Trophoblast cell (in vitro differentiated cells and primary cell): Measurements from ENCODE around the gene EIF4G3.

Source experiments
- DNase-seq, 2 donors: peaks; one replicate each; pipeline ENCODE4 v3.0.0-alpha.2; 2016
- H2AFZ ChIP-seq: 2 replicates; pipeline ENCODE4 v1.6.1; 2013; ENCODE audit warnings: low read length, moderate library complexity, mild to moderate bottlenecking; ENCODE audit not compliant: insufficient read depth, poor library complexity
- H2AK5ac ChIP-seq: 2 replicates; pipeline ENCODE4 v1.6.1; 2013; ENCODE audit warnings: mild to moderate bottlenecking, low read length
- H2BK120ac ChIP-seq: 2 replicates; pipeline ENCODE4 v1.6.1; 2013; ENCODE audit warnings: low read length, mild to moderate bottlenecking, moderate library complexity; ENCODE audit not compliant: insufficient read depth, poor library complexity
- H2BK12ac ChIP-seq: 2 replicates; pipeline ENCODE4 v1.6.1; 2013; ENCODE audit warnings: mild to moderate bottlenecking, low read length, moderate library complexity
- H2BK5ac ChIP-seq: 2 replicates; pipeline ENCODE4 v1.6.1; 2013; ENCODE audit warnings: low read length, low read depth, moderate library complexity, mild to moderate bottlenecking; ENCODE audit not compliant: poor library complexity
- H3K14ac ChIP-seq: 2 replicates; pipeline ENCODE4 v1.6.1; 2013; ENCODE audit warnings: mild to moderate bottlenecking, low read length
- H3K18ac ChIP-seq: 2 replicates; pipeline ENCODE4 v1.6.1; 2013; ENCODE audit warnings: mild to moderate bottlenecking, low read length
- H3K23ac ChIP-seq: 2 replicates; pipeline ENCODE4 v1.6.1; 2013; ENCODE audit warnings: low read length
- H3K27ac ChIP-seq: 2 replicates; pipeline ENCODE4 v1.5.1; 2013; ENCODE audit warnings: low read depth, mild to moderate bottlenecking, inconsistent platforms, low read length, moderate library complexity
- H3K27me3 ChIP-seq: 2 replicates; pipeline ENCODE4 v1.6.1; 2013; ENCODE audit warnings: inconsistent platforms, mild to moderate bottlenecking, low read length, moderate library complexity; ENCODE audit not compliant: insufficient read depth
- H3K36me3 ChIP-seq, 2 experiments: 1 replicate in 1 of 2; 2 replicates in 1 of 2; pipeline ENCODE4 v1.6.1; 2013; ENCODE audit warnings: low read length in 2 of 2, mild to moderate bottlenecking in 2 of 2, moderate library complexity in 1 of 2; ENCODE audit not compliant: insufficient read depth in 2 of 2, control insufficient read depth in 1 of 2
- H3K4ac ChIP-seq: 2 replicates; pipeline ENCODE4 v1.6.1; 2013; ENCODE audit warnings: low read depth, mild to moderate bottlenecking, low read length, moderate library complexity
- H3K4me1 ChIP-seq, 2 experiments: 1 replicate in 1 of 2; 2 replicates in 1 of 2; pipeline ENCODE4 v1.6.1; 2013; ENCODE audit warnings: low read length in 2 of 2, mild to moderate bottlenecking in 2 of 2, moderate library complexity in 1 of 2; ENCODE audit not compliant: insufficient read depth in 2 of 2, control insufficient read depth in 1 of 2
- H3K4me2 ChIP-seq: 2 replicates; pipeline ENCODE4 v1.6.1; 2013; ENCODE audit warnings: inconsistent platforms, mild to moderate bottlenecking, low read length, moderate library complexity
- H3K4me3 ChIP-seq: 2 replicates; pipeline ENCODE4 v1.5.1; 2013; ENCODE audit warnings: mild to moderate bottlenecking, low read depth, low read length, inconsistent platforms
- H3K79me1 ChIP-seq: one replicate; pipeline ENCODE4 v1.6.1; 2013; ENCODE audit warnings: low read length
- H3K79me2 ChIP-seq: 2 replicates; pipeline ENCODE4 v1.6.1; 2013; ENCODE audit warnings: low read length, mild to moderate bottlenecking; ENCODE audit not compliant: control insufficient read depth, insufficient read depth, poor library complexity
- H3K9ac ChIP-seq: 2 replicates; pipeline ENCODE4 v1.6.1; 2013; ENCODE audit warnings: mild to moderate bottlenecking, low read length
- H3K9me3 ChIP-seq: 2 replicates; pipeline ENCODE4 v1.6.1; 2013; ENCODE audit warnings: low read depth, mild to moderate bottlenecking, control low read depth, inconsistent platforms, low read length; ENCODE audit not compliant: insufficient read depth
- H4K12ac ChIP-seq: 2 replicates; pipeline ENCODE4 v1.6.1; 2013; ENCODE audit warnings: low read depth, mild to moderate bottlenecking, low read length, moderate library complexity
- H4K8ac ChIP-seq: 2 replicates; pipeline ENCODE4 v1.6.1; 2013; ENCODE audit warnings: low read depth, mild to moderate bottlenecking, low read length, moderate library complexity
- H4K91ac ChIP-seq: one replicate; pipeline ENCODE4 v1.6.1; 2013; ENCODE audit warnings: low read depth, mild to moderate bottlenecking, low read length, moderate library complexity
- WGBS: extraction: QIAGEN DNeasy Blood & Tissue Kit; methylation state at CpG from one replicate; pipeline ENCODE4 v1.1.7; 2013; ENCODE audit warnings: missing lambda C conversion rate; ENCODE audit not compliant: insufficient read length, insufficient coverage; ENCODE audit errors: extremely low coverage; 5-methylcytosine and 5-hydroxymethylcytosine counted together

Gene EIF4G3

GRCh38 chr1:21149855-21150432 is 26.8 kb downstream of the EIF4G3 start:
- peaks cover 7 to 9% of the 10 kb centered on the region in 2 experiments for H3K36me3 ChIP-seq
- H4K91ac ChIP-seq, result no peak overlapping the region
- H3K27me3 ChIP-seq, result no peaks in the 10 kb centered on the region
- no peak overlapping the region for H3K4ac ChIP-seq
- H3K79me2 ChIP-seq, result no peaks in the 10 kb centered on the region
- no peak overlapping the region for H3K14ac ChIP-seq
- H2AFZ ChIP-seq, result no peak overlapping the region
- H2BK120ac ChIP-seq, result no peak overlapping the region
- no peak overlapping the region for H3K4me2 ChIP-seq
- H2BK12ac ChIP-seq, result no peak overlapping the region
- peaks cover 0 to 4% of the 10 kb centered on the region in 2 experiments for H3K4me1 ChIP-seq
- H3K23ac ChIP-seq, result no peak overlapping the region
- no peaks in the 10 kb centered on the region for H3K9me3 ChIP-seq
- no peak overlapping the region for H2BK5ac ChIP-seq
- no peak overlapping the region for H3K4me3 ChIP-seq
- H2AK5ac ChIP-seq, result no peak overlapping the region
- no peak overlapping the region for H4K8ac ChIP-seq
- H4K12ac ChIP-seq, result no peak overlapping the region
- peak overlapping the region; percentile 32 for H3K27ac ChIP-seq
- WGBS, result no CpG with 5 or more reads among the region's 3 CpGs
- DNase-seq, result peak; percentile 30 to 45
- H3K79me1 ChIP-seq, result no peaks in the 10 kb centered on the region
- no peak overlapping the region for H3K18ac ChIP-seq
- no peak overlapping the region for H3K9ac ChIP-seq

DNA sequence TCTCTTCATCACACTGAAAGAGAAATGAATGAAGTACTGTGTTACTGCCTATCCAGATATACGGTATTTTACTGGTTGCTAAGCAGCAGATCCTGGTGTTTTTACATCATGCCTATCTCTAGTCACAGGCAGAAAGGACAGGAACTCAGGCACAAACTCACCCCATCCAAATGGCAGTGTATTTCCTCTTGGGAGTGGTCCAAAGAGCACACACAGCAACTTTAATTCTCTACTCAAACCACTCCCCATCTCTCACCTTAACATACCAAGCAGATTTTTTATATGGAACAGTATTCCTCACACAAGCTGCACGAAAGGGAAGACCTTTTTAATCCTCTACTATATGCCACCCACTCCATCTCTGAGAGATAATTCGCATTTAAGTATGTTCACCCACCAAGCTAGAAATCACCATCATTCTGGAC is 27.3 kb downstream of the EIF4G3 start:
- Histone ChIP-seq H2BK120ac (no peak overlapping the region), H3K4me2 (no peak overlapping the region), H3K27ac (no peak overlapping the region), H3K9me3 (no peaks in the 10 kb centered on the region), H2AFZ (no peak overlapping the region), H4K91ac (no peak overlapping the region), H3K27me3 (no peaks in the 10 kb centered on the region), H3K79me2 (no peaks in the 10 kb centered on the region), H2AK5ac (no peak overlapping the region), H3K23ac (no peak overlapping the region), H4K8ac (no peak overlapping the region), H3K4me1 (peaks cover 0 to 4% of the 10 kb centered on the region in 2 experiments), H3K36me3 (peaks cover 7 to 9% of the 10 kb centered on the region in 2 experiments), H4K12ac (no peak overlapping the region), H2BK5ac (no peak overlapping the region), H3K9ac (no peak overlapping the region), H3K14ac (no peak overlapping the region), H2BK12ac (no peak overlapping the region), H3K79me1 (no peaks in the 10 kb centered on the region), H3K4ac (no peak overlapping the region), H3K18ac (no peak overlapping the region), H3K4me3 (no peak overlapping the region)
- peak in 1 of 2 donors; percentile 18 for DNase-seq
- no CpG with 5 or more reads among the region's 3 CpGs for whole genome bisulfite sequencing

DNA sequence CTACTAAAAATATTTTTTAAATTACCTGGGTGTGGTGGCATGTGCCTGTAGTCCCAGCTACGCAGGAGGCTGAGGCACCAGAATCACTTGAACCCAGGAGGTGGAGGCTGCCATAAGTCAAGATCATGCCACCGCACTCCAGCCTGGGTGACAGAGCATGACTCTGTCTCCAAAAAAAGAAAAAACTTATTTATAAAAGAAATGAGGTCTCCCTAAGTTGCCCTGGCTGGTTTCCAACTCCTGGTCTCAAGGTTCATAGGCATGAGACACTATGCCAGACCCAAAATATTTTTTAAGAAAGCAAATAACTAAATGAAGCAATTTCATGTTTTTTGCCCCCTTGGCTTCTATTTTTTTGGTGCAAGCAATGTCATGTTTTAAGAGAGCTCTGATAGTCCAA is 32.9 kb downstream of the EIF4G3 start:
- H3K4ac ChIP-seq, result no peak overlapping the region
- no peak overlapping the region for H2AFZ ChIP-seq
- H2BK12ac ChIP-seq, result no peak overlapping the region
- H4K12ac ChIP-seq, result no peak overlapping the region
- H3K9ac ChIP-seq, result no peak overlapping the region
- H3K27ac ChIP-seq, result no peak overlapping the region
- H3K36me3 ChIP-seq, result peaks cover 4 to 9% of the 10 kb centered on the region in 2 experiments
- H2BK5ac ChIP-seq, result no peak overlapping the region
- no peak overlapping the region for H4K8ac ChIP-seq
- H3K18ac ChIP-seq, result no peak overlapping the region
- no peak overlapping the region for H4K91ac ChIP-seq
- H2BK120ac ChIP-seq, result no peak overlapping the region
- H3K23ac ChIP-seq, result no peak overlapping the region
- H3K14ac ChIP-seq, result no peak overlapping the region
- no CpG with 5 or more reads among the region's 2 CpGs for WGBS
- no peak overlapping the region for H2AK5ac ChIP-seq
- H3K79me2 ChIP-seq, result no peaks in the 10 kb centered on the region
- H3K79me1 ChIP-seq, result no peaks in the 10 kb centered on the region
- H3K4me3 ChIP-seq, result no peak overlapping the region
- no peak for DNase-seq
- H3K9me3 ChIP-seq, result no peaks in the 10 kb centered on the region
- H3K4me2 ChIP-seq, result no peak overlapping the region
- H3K4me1 ChIP-seq, result no peaks in the 10 kb centered on the region
- H3K27me3 ChIP-seq, result no peaks in the 10 kb centered on the region

DNA sequence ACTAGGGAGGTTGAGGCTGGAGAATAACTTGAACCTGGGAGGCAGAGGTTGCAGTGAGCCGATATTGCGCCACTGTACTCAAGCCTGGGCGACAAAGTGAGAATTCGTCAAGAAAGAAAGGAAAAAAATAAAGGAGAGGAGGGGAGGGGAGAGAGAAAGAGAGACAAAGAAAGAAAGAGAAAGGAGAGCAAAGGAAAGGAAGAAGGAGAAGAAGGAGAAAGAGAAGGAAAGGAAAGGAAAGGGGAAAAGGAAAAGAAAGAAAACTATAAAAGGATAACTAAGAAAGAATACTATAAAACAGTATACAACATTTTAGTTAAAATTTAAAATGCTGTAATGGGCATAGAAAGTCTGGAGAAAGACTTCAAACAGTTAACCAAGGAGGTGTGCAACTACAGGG is 33.6 kb downstream of the EIF4G3 start:
- WGBS, result no CpG with 5 or more reads among the region's 4 CpGs
- Histone ChIP-seq H3K4me3 (no peak overlapping the region), H4K8ac (no peak overlapping the region), H4K91ac (no peak overlapping the region), H3K4me1 (no peaks in the 10 kb centered on the region), H3K18ac (no peak overlapping the region), H3K23ac (no peak overlapping the region), H3K9me3 (no peaks in the 10 kb centered on the region), H2BK120ac (no peak overlapping the region), H3K27me3 (no peaks in the 10 kb centered on the region), H3K79me1 (no peaks in the 10 kb centered on the region), H3K36me3 (peaks cover 3 to 7% of the 10 kb centered on the region in 2 experiments), H4K12ac (no peak overlapping the region), H3K4me2 (no peak overlapping the region), H2AK5ac (no peak overlapping the region), H2AFZ (no peak overlapping the region), H3K14ac (no peak overlapping the region), H3K9ac (no peak overlapping the region), H3K79me2 (no peaks in the 10 kb centered on the region), H3K4ac (no peak overlapping the region), H3K27ac (no peak overlapping the region), H2BK12ac (no peak overlapping the region), H2BK5ac (no peak overlapping the region)
- DNase-seq, result no peak
